HepG2 (cell line): ENCODE results near the gene DHTKD1. TPM values are rescaled to one million over a fixed set of nuclear protein-coding genes. Genes with fewer than 3 reads are reported as not detected.

Source experiments
- DPF2 ChIP-seq: sonication (generic); formaldehyde crosslinking; IDR thresholded peaks from 2 replicates; pipeline ENCODE4 v1.4.0; 2020; ENCODE audit warnings: mild to moderate bottlenecking, low read depth, missing genetic modification reagents, borderline replicate concordance
- DR1 ChIP-seq: sonication (generic); formaldehyde crosslinking; IDR thresholded peaks from 2 replicates; pipeline ENCODE4 v1.8.0; 2021; ENCODE audit warnings: mild to moderate bottlenecking, missing genetic modification reagents, inconsistent platforms
- FOXJ3 ChIP-seq: sonication (generic); formaldehyde crosslinking; IDR thresholded peaks from 2 replicates; pipeline ENCODE4 v1.4.0; 2020; ENCODE audit warnings: missing genetic modification reagents, mild to moderate bottlenecking, borderline replicate concordance
- MAF1 ChIP-seq: sonication (generic); formaldehyde crosslinking; IDR thresholded peaks from 2 replicates; pipeline ENCODE4 v1.5.0; 2020; ENCODE audit warnings: missing genetic modification reagents, borderline replicate concordance
- NR2F1 ChIP-seq, 2 experiments: fragments of 450-650 bp in 1 of 2; formaldehyde crosslinking in 1 of 2; IDR thresholded peaks; 2 replicates each; pipeline versions ENCODE4 v1.5.0 to v1.6.1; 2016 to 2020; ENCODE audit warnings: mild to moderate bottlenecking in 1 of 2, missing compliant biosample characterization in 1 of 2, missing genetic modification reagents in 1 of 2, moderate library complexity in 1 of 2
- TOPORS ChIP-seq: sonication (generic); formaldehyde crosslinking; IDR thresholded peaks from 2 replicates; pipeline ENCODE4 v1.8.0; 2023; ENCODE audit warnings: mild to moderate bottlenecking, missing genetic modification reagents
- ZBTB7B ChIP-seq: sonication (generic); formaldehyde crosslinking; IDR thresholded peaks from 2 replicates; pipeline ENCODE4 v1.4.0; 2020; ENCODE audit warnings: missing genetic modification reagents
- ZC3H4 ChIP-seq: sonication (generic); formaldehyde crosslinking; IDR thresholded peaks from 2 replicates; pipeline ENCODE4 v1.4.0; 2020; ENCODE audit warnings: missing genetic modification reagents, borderline replicate concordance
- ZNF367 ChIP-seq: sonication (generic); formaldehyde crosslinking; IDR thresholded peaks from 2 replicates; pipeline ENCODE4 v1.4.0; 2020; ENCODE audit warnings: missing genetic modification reagents, borderline replicate concordance
- ZNF543 ChIP-seq: sonication (generic); formaldehyde crosslinking; IDR thresholded peaks from 2 replicates; pipeline ENCODE4 v1.4.0; 2020; ENCODE audit warnings: mild to moderate bottlenecking, missing genetic modification reagents
- ZNF550 ChIP-seq: sonication (generic); formaldehyde crosslinking; IDR thresholded peaks from 2 replicates; pipeline ENCODE4 v1.4.0; 2020; ENCODE audit warnings: mild to moderate bottlenecking, missing genetic modification reagents, borderline replicate concordance
- ZNF562 ChIP-seq: sonication (generic); formaldehyde crosslinking; IDR thresholded peaks from 2 replicates; pipeline ENCODE4 v1.8.0; 2022; ENCODE audit warnings: missing genetic modification reagents, borderline replicate concordance
- ZSCAN25 ChIP-seq: sonication (generic); formaldehyde crosslinking; IDR thresholded peaks from 2 replicates; pipeline ENCODE4 v1.8.0; 2022; ENCODE audit warnings: mild to moderate bottlenecking, missing genetic modification reagents
- polyA plus RNA-seq, 8 experiments: library from polyadenylated mRNA; depleted of rRNA in 3 of 8; stranded (reverse) in 7 of 8; unstranded in 1 of 8; fragments of >200 nt; fragmentation: Illumina TruSeq in 4 of 8; extraction: Trizol in 4 of 8; gene quantifications; 2 replicates each; pipeline versions ENCODE4 v1.2.1 to v1.2.3, GENCODE V29; 2011 to 2016; ENCODE audit warnings: low read depth in 4 of 8, missing spikeins in 1 of 8, mixed read lengths in 1 of 8; ENCODE audit not compliant: insufficient read depth in 1 of 8
- total RNA-seq, 5 experiments: library from RNA; depleted of rRNA; stranded (reverse); fragments of >200 nt; fragmentation: Illumina TruSeq; extraction: Trizol; gene quantifications; 2 replicates each; pipeline ENCODE4 v1.2.3, GENCODE V29; 2016; ENCODE audit warnings: low read depth in 1 of 5
- TF ChIP-seq, protein P1 (sequence below): sonication (generic); formaldehyde crosslinking; IDR thresholded peaks from 2 replicates; pipeline ENCODE4 v1.8.0; 2022; ENCODE audit warnings: mild to moderate bottlenecking, missing genetic modification reagents, moderate library complexity
- TF ChIP-seq, protein P2 (sequence below): sonication (generic); formaldehyde crosslinking; IDR thresholded peaks from 2 replicates; pipeline ENCODE4 v1.5.1; 2020; ENCODE audit warnings: mild to moderate bottlenecking, missing genetic modification reagents, borderline replicate concordance

Gene DHTKD1
- total and polyA plus RNA-seq, 2 of the 13 experiments (the other 11 are each of a cell fraction or from before 2014, with no cell fraction given) = 9.6 to 14.1 TPM

DNA sequence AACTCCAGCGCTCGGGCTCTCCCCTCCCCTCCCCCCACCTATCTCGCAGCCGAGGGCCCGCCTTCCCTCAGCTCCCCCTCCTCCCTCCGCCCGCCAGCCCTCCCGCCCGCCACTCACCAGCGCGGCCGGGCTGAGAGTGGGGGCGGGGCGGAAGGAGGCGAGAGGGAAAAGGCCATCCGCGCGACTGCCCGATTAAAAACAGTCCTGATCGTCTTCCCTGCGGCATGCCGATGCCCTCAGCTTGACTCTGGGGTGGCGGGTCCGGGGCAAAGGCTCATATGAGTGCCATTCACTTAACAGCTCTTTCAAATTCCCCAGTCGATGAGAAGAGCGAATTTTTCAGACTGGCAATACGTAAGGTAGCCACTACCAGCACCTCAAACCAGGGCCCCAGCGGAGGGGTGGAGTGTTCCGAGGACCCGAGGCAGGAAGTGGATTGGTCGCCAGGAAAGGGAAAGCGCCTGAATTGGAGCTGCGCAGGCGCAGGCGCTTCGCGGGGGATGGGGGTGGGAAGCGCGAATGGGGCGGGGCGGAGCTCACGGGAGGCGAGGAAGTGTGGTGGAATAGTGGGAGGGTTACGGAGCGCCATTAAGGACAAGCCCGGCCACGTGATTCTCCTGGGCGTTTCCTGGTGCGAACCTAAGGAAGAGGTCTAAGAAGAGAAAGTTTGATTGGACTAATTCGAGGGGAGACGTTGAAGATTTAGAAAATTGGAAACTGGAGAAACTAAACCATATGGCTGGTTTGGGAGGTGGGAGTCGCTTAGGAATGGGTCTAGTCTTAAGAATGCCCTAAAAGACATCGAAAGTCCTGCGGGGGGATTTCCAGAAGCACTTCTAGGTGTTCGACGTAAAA is 25.7 kb upstream of the DHTKD1 start, which contains the start of gene UPF2 (continued):
- TF ChIP-seq, protein P1, sequence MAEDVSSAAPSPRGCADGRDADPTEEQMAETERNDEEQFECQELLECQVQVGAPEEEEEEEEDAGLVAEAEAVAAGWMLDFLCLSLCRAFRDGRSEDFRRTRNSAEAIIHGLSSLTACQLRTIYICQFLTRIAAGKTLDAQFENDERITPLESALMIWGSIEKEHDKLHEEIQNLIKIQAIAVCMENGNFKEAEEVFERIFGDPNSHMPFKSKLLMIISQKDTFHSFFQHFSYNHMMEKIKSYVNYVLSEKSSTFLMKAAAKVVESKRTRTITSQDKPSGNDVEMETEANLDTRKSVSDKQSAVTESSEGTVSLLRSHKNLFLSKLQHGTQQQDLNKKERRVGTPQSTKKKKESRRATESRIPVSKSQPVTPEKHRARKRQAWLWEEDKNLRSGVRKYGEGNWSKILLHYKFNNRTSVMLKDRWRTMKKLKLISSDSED (CRISPR knock-in tag) = no peak
- TF ChIP-seq DR1 (CRISPR knock-in tag) (no peak), ZSCAN25 (CRISPR knock-in tag) (no peak), ZNF543 (CRISPR knock-in tag) (no peak), MAF1 (no peak), ZC3H4 (CRISPR knock-in tag) (no peak), ZNF550 (no peak), ZBTB7B (CRISPR knock-in tag) (no peak), DPF2 (CRISPR knock-in tag) (no peak), TOPORS (CRISPR knock-in tag) (no peak), FOXJ3 (CRISPR knock-in tag) (no peak), ZNF562 (CRISPR knock-in tag) (no peak), NR2F1 (CRISPR knock-in tag; IDR thresholded peaks at IDR 0.05) (no peak), ZNF367 (CRISPR knock-in tag) (no peak)
- TF ChIP-seq, protein P2, sequence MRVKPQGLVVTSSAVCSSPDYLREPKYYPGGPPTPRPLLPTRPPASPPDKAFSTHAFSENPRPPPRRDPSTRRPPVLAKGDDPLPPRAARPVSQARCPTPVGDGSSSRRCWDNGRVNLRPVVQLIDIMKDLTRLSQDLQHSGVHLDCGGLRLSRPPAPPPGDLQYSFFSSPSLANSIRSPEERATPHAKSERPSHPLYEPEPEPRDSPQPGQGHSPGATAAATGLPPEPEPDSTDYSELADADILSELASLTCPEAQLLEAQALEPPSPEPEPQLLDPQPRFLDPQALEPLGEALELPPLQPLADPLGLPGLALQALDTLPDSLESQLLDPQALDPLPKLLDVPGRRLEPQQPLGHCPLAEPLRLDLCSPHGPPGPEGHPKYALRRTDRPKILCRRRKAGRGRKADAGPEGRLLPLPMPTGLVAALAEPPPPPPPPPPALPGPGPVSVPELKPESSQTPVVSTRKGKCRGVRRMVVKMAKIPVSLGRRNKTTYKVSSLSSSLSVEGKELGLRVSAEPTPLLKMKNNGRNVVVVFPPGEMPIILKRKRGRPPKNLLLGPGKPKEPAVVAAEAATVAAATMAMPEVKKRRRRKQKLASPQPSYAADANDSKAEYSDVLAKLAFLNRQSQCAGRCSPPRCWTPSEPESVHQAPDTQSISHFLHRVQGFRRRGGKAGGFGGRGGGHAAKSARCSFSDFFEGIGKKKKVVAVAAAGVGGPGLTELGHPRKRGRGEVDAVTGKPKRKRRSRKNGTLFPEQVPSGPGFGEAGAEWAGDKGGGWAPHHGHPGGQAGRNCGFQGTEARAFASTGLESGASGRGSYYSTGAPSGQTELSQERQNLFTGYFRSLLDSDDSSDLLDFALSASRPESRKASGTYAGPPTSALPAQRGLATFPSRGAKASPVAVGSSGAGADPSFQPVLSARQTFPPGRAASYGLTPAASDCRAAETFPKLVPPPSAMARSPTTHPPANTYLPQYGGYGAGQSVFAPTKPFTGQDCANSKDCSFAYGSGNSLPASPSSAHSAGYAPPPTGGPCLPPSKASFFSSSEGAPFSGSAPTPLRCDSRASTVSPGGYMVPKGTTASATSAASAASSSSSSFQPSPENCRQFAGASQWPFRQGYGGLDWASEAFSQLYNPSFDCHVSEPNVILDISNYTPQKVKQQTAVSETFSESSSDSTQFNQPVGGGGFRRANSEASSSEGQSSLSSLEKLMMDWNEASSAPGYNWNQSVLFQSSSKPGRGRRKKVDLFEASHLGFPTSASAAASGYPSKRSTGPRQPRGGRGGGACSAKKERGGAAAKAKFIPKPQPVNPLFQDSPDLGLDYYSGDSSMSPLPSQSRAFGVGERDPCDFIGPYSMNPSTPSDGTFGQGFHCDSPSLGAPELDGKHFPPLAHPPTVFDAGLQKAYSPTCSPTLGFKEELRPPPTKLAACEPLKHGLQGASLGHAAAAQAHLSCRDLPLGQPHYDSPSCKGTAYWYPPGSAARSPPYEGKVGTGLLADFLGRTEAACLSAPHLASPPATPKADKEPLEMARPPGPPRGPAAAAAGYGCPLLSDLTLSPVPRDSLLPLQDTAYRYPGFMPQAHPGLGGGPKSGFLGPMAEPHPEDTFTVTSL (CRISPR knock-in tag) = no peak
